Measurements from ENCODE around the gene OR4K5.

DNA sequence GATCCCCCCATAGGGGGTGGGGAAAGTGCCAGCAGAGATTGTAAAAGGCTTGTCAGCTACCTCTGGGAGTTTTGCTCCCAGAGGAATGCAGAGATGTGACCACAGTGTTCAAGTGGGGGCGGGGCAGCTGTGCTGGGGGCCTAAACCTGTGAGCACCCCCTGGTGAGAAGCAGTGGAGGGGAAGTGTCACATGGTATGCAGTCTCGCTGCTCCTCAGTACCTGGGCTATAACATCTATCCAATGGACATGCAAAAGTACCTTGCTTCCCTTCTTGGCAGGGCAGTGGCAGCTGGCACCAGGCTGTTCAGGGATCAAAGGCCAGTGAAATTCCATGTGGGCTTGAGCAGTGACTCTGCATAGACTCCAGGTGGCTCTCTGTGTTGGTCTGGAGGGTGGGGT, 25.1 kb upstream of the OR4K5 start:
- no peak for TF ChIP-seq EZH2 (IDR thresholded peaks at IDR 0.05; ENCODE audit: borderline replicate concordance, low read length)
- TF ChIP-seq, protein P1, sequence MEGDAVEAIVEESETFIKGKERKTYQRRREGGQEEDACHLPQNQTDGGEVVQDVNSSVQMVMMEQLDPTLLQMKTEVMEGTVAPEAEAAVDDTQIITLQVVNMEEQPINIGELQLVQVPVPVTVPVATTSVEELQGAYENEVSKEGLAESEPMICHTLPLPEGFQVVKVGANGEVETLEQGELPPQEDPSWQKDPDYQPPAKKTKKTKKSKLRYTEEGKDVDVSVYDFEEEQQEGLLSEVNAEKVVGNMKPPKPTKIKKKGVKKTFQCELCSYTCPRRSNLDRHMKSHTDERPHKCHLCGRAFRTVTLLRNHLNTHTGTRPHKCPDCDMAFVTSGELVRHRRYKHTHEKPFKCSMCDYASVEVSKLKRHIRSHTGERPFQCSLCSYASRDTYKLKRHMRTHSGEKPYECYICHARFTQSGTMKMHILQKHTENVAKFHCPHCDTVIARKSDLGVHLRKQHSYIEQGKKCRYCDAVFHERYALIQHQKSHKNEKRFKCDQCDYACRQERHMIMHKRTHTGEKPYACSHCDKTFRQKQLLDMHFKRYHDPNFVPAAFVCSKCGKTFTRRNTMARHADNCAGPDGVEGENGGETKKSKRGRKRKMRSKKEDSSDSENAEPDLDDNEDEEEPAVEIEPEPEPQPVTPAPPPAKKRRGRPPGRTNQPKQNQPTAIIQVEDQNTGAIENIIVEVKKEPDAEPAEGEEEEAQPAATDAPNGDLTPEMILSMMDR (conservative IDR thresholded peaks at IDR 0.05 in 1 of 2, IDR thresholded peaks at IDR 0.05 in 1 of 2; ENCODE audit: extremely low read depth in 1 of 2, insufficient read depth in 1 of 2, low read depth in 1 of 2, low read length in 2 of 2), result no peak

Data from mammary epithelial cell (primary cell).